ENCODE results near the gene SYNE2.

Gene SYNE2

GRCh38 chr14:64074961-64075612 lies 222.3 kb downstream of the SYNE2 start:
- Histone ChIP-seq H3K36me3 (ENCODE audit: control insufficient read depth, insufficient read depth, low read length) (no peaks in the 10 kb centered on the region), H3K4me1 (ENCODE audit: control insufficient read depth, insufficient read depth, low read length) (no peaks in the 10 kb centered on the region), H3K4me3 (ENCODE audit: low read length) (no peak overlapping the region)

GRCh38 chr14:64075613-64076005 lies 222.8 kb downstream of the SYNE2 start:
- Histone ChIP-seq H3K4me3 (ENCODE audit: low read length) (no peak overlapping the region), H3K36me3 (ENCODE audit: control insufficient read depth, insufficient read depth, low read length) (no peaks in the 10 kb centered on the region)

More at GRCh38 chr14:64074961-64075612, 222.3 kb downstream of the SYNE2 start:
- Histone ChIP-seq H3K9me3 (ENCODE audit: control insufficient read depth, low read length) (no peaks in the 10 kb centered on the region), H3K9ac (ENCODE audit: low read length) (no peak overlapping the region), H3K27me3 (ENCODE audit: control insufficient read depth, insufficient read depth, low read length) (no peaks in the 10 kb centered on the region)

GRCh38 chr14:64080452-64080851 lies 227.6 kb downstream of the SYNE2 start:
- Histone ChIP-seq H3K9me3 (ENCODE audit: control insufficient read depth, low read length) (no peaks in the 10 kb centered on the region), H3K4me1 (ENCODE audit: control insufficient read depth, insufficient read depth, low read length) (no peaks in the 10 kb centered on the region), H3K36me3 (ENCODE audit: control insufficient read depth, insufficient read depth, low read length) (no peaks in the 10 kb centered on the region), H3K27me3 (ENCODE audit: control insufficient read depth, insufficient read depth, low read length) (no peaks in the 10 kb centered on the region), H3K9ac (ENCODE audit: low read length) (no peak overlapping the region), H3K4me3 (ENCODE audit: low read length) (no peak overlapping the region)

More at GRCh38 chr14:64075613-64076005, 222.8 kb downstream of the SYNE2 start:
- no peaks in the 10 kb centered on the region for H3K4me1 ChIP-seq (ENCODE audit: control insufficient read depth, insufficient read depth, low read length)
- no peaks in the 10 kb centered on the region for H3K27me3 ChIP-seq (ENCODE audit: control insufficient read depth, insufficient read depth, low read length)
- H3K9me3 ChIP-seq (ENCODE audit: control insufficient read depth, low read length), result no peaks in the 10 kb centered on the region
- no peak overlapping the region for H3K9ac ChIP-seq (ENCODE audit: low read length)

- no peaks in the 10 kb centered on the region for H3K9me3 ChIP-seq (ENCODE audit: control insufficient read depth, low read length)
- H3K4me1 ChIP-seq (ENCODE audit: control insufficient read depth, insufficient read depth, low read length), result no peaks in the 10 kb centered on the region
- H3K27me3 ChIP-seq (ENCODE audit: control insufficient read depth, insufficient read depth, low read length), result no peaks in the 10 kb centered on the region
- no peak overlapping the region for H3K9ac ChIP-seq (ENCODE audit: low read length)
- no peaks in the 10 kb centered on the region for H3K36me3 ChIP-seq (ENCODE audit: control insufficient read depth, insufficient read depth, low read length)
- no peak overlapping the region for H3K4me3 ChIP-seq (ENCODE audit: low read length)
Observed at GRCh38 chr14:64081174-64081746, 228.5 kb downstream of the SYNE2 start.

GRCh38 chr14:64082837-64083236 lies 230.0 kb downstream of the SYNE2 start:
- Histone ChIP-seq H3K9ac (ENCODE audit: low read length) (no peak overlapping the region), H3K9me3 (ENCODE audit: control insufficient read depth, low read length) (no peaks in the 10 kb centered on the region), H3K36me3 (ENCODE audit: control insufficient read depth, insufficient read depth, low read length) (no peaks in the 10 kb centered on the region), H3K27me3 (ENCODE audit: control insufficient read depth, insufficient read depth, low read length) (no peaks in the 10 kb centered on the region), H3K4me3 (ENCODE audit: low read length) (no peak overlapping the region), H3K4me1 (ENCODE audit: control insufficient read depth, insufficient read depth, low read length) (no peaks in the 10 kb centered on the region)

- H3K4me1 ChIP-seq (ENCODE audit: control insufficient read depth, insufficient read depth, low read length), result no peaks in the 10 kb centered on the region
- no peak overlapping the region for H3K4me3 ChIP-seq (ENCODE audit: low read length)
- peaks cover 4% of the 10 kb centered on the region for H3K36me3 ChIP-seq (ENCODE audit: control insufficient read depth, insufficient read depth, low read length)
- no peak overlapping the region for H3K9ac ChIP-seq (ENCODE audit: low read length)
- no peaks in the 10 kb centered on the region for H3K27me3 ChIP-seq (ENCODE audit: control insufficient read depth, insufficient read depth, low read length)
- no peaks in the 10 kb centered on the region for H3K9me3 ChIP-seq (ENCODE audit: control insufficient read depth, low read length)
Observed at GRCh38 chr14:64088647-64088964, 235.8 kb downstream of the SYNE2 start.

GRCh38 chr14:64089920-64090319 lies 237.1 kb downstream of the SYNE2 start:
- Histone ChIP-seq H3K9ac (ENCODE audit: low read length) (no peak overlapping the region), H3K36me3 (ENCODE audit: control insufficient read depth, insufficient read depth, low read length) (peaks cover 4% of the 10 kb centered on the region), H3K9me3 (ENCODE audit: control insufficient read depth, low read length) (no peaks in the 10 kb centered on the region), H3K27me3 (ENCODE audit: control insufficient read depth, insufficient read depth, low read length) (no peaks in the 10 kb centered on the region), H3K4me1 (ENCODE audit: control insufficient read depth, insufficient read depth, low read length) (no peaks in the 10 kb centered on the region), H3K4me3 (ENCODE audit: low read length) (no peak overlapping the region)

- no peaks in the 10 kb centered on the region for H3K27me3 ChIP-seq (ENCODE audit: control insufficient read depth, insufficient read depth, low read length)
- H3K9ac ChIP-seq (ENCODE audit: low read length), result no peak overlapping the region
- no peak overlapping the region for H3K4me3 ChIP-seq (ENCODE audit: low read length)
- peaks cover 4% of the 10 kb centered on the region for H3K36me3 ChIP-seq (ENCODE audit: control insufficient read depth, insufficient read depth, low read length)
- H3K9me3 ChIP-seq (ENCODE audit: control insufficient read depth, low read length), result no peaks in the 10 kb centered on the region
- no peaks in the 10 kb centered on the region for H3K4me1 ChIP-seq (ENCODE audit: control insufficient read depth, insufficient read depth, low read length)
Observed at GRCh38 chr14:64091217-64091616, 238.4 kb downstream of the SYNE2 start.

- no peak overlapping the region for H3K4me3 ChIP-seq (ENCODE audit: low read length)
- H3K36me3 ChIP-seq (ENCODE audit: control insufficient read depth, insufficient read depth, low read length), result peaks cover 4% of the 10 kb centered on the region
- no peaks in the 10 kb centered on the region for H3K27me3 ChIP-seq (ENCODE audit: control insufficient read depth, insufficient read depth, low read length)
- H3K4me1 ChIP-seq (ENCODE audit: control insufficient read depth, insufficient read depth, low read length), result no peaks in the 10 kb centered on the region
- no peaks in the 10 kb centered on the region for H3K9me3 ChIP-seq (ENCODE audit: control insufficient read depth, low read length)
- H3K9ac ChIP-seq (ENCODE audit: low read length), result no peak overlapping the region
Observed at GRCh38 chr14:64092338-64092737, 239.5 kb downstream of the SYNE2 start.

GRCh38 chr14:64092940-64093339 lies 240.1 kb downstream of the SYNE2 start:
- no peaks in the 10 kb centered on the region for H3K27me3 ChIP-seq (ENCODE audit: control insufficient read depth, insufficient read depth, low read length)
- H3K4me3 ChIP-seq (ENCODE audit: low read length), result no peak overlapping the region
- no peaks in the 10 kb centered on the region for H3K9me3 ChIP-seq (ENCODE audit: control insufficient read depth, low read length)
- H3K36me3 ChIP-seq (ENCODE audit: control insufficient read depth, insufficient read depth, low read length), result peaks cover 4% of the 10 kb centered on the region
- no peaks in the 10 kb centered on the region for H3K4me1 ChIP-seq (ENCODE audit: control insufficient read depth, insufficient read depth, low read length)
- H3K9ac ChIP-seq (ENCODE audit: low read length), result no peak overlapping the region

GRCh38 chr14:64095620-64096019 lies 242.8 kb downstream of the SYNE2 start:
- H3K9me3 ChIP-seq (ENCODE audit: control insufficient read depth, low read length), result no peaks in the 10 kb centered on the region
- no peaks in the 10 kb centered on the region for H3K4me1 ChIP-seq (ENCODE audit: control insufficient read depth, insufficient read depth, low read length)
- H3K4me3 ChIP-seq (ENCODE audit: low read length), result no peak overlapping the region
- H3K36me3 ChIP-seq (ENCODE audit: control insufficient read depth, insufficient read depth, low read length), result no peaks in the 10 kb centered on the region
- no peaks in the 10 kb centered on the region for H3K27me3 ChIP-seq (ENCODE audit: control insufficient read depth, insufficient read depth, low read length)
- no peak overlapping the region for H3K9ac ChIP-seq (ENCODE audit: low read length)

GRCh38 chr14:64098120-64098519 lies 245.3 kb downstream of the SYNE2 start:
- H3K4me1 ChIP-seq (ENCODE audit: control insufficient read depth, insufficient read depth, low read length), result no peaks in the 10 kb centered on the region
- H3K27me3 ChIP-seq (ENCODE audit: control insufficient read depth, insufficient read depth, low read length), result no peaks in the 10 kb centered on the region
- no peak overlapping the region for H3K4me3 ChIP-seq (ENCODE audit: low read length)
- H3K36me3 ChIP-seq (ENCODE audit: control insufficient read depth, insufficient read depth, low read length), result no peaks in the 10 kb centered on the region
- no peaks in the 10 kb centered on the region for H3K9me3 ChIP-seq (ENCODE audit: control insufficient read depth, low read length)
- no peak overlapping the region for H3K9ac ChIP-seq (ENCODE audit: low read length)

- Histone ChIP-seq H3K4me3 (ENCODE audit: low read length) (no peak overlapping the region), H3K9ac (ENCODE audit: low read length) (no peak overlapping the region), H3K36me3 (ENCODE audit: control insufficient read depth, insufficient read depth, low read length) (no peaks in the 10 kb centered on the region), H3K9me3 (ENCODE audit: control insufficient read depth, low read length) (no peaks in the 10 kb centered on the region), H3K4me1 (ENCODE audit: control insufficient read depth, insufficient read depth, low read length) (peaks cover 4% of the 10 kb centered on the region), H3K27me3 (ENCODE audit: control insufficient read depth, insufficient read depth, low read length) (no peaks in the 10 kb centered on the region)
Observed at GRCh38 chr14:64107438-64107837, 254.6 kb downstream of the SYNE2 start.
